Measurements from ENCODE around the gene PLAAT3.

Gene PLAAT3

DNA sequence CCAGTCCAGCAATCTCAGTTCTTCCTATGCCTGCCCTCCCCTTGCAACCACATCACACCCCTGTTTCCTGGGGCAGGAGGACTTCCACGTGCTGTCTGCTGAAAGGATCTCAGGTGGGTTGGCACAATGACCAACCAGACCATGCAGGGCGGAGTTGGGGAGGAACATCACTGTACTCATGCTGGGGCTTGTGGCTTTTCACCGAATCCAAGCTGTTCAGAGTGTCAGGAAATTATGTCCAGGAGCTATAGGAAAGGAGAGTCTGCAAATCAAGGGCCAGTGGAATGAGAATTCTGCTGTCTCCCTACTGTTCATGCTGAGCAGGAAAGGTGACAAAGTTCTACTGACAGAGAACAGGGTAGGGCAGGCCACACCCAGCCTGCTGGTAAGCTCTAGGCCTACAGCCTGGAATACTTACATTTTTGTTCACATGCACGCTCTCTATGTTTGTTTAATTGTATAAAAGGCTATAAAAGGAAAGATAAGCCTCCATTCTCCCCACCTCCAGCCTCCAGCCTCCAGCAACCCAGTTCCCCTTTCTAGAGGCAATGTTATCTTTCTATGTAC, 49.4 kb downstream of the PLAAT3 start:
- H3K4me1 ChIP-seq (ENCODE audit: control insufficient read depth in 1 of 2, insufficient read depth in 1 of 2, low read depth in 1 of 2, low read length in 1 of 2), result no peaks in the 10 kb centered on the region
- H3K27me3 ChIP-seq, result no peaks in the 10 kb centered on the region
- no peaks in the 10 kb centered on the region for H3K36me3 ChIP-seq
- H3K4me3 ChIP-seq (ENCODE audit: low read depth in 1 of 2, low read length in 1 of 2), result no peak overlapping the region
- TF ChIP-seq, protein P1, sequence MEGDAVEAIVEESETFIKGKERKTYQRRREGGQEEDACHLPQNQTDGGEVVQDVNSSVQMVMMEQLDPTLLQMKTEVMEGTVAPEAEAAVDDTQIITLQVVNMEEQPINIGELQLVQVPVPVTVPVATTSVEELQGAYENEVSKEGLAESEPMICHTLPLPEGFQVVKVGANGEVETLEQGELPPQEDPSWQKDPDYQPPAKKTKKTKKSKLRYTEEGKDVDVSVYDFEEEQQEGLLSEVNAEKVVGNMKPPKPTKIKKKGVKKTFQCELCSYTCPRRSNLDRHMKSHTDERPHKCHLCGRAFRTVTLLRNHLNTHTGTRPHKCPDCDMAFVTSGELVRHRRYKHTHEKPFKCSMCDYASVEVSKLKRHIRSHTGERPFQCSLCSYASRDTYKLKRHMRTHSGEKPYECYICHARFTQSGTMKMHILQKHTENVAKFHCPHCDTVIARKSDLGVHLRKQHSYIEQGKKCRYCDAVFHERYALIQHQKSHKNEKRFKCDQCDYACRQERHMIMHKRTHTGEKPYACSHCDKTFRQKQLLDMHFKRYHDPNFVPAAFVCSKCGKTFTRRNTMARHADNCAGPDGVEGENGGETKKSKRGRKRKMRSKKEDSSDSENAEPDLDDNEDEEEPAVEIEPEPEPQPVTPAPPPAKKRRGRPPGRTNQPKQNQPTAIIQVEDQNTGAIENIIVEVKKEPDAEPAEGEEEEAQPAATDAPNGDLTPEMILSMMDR (IDR thresholded peaks at IDR 0.05), result no peak
- H3K9me3 ChIP-seq, result no peaks in the 10 kb centered on the region
- H3K27ac ChIP-seq, result no peak overlapping the region

DNA sequence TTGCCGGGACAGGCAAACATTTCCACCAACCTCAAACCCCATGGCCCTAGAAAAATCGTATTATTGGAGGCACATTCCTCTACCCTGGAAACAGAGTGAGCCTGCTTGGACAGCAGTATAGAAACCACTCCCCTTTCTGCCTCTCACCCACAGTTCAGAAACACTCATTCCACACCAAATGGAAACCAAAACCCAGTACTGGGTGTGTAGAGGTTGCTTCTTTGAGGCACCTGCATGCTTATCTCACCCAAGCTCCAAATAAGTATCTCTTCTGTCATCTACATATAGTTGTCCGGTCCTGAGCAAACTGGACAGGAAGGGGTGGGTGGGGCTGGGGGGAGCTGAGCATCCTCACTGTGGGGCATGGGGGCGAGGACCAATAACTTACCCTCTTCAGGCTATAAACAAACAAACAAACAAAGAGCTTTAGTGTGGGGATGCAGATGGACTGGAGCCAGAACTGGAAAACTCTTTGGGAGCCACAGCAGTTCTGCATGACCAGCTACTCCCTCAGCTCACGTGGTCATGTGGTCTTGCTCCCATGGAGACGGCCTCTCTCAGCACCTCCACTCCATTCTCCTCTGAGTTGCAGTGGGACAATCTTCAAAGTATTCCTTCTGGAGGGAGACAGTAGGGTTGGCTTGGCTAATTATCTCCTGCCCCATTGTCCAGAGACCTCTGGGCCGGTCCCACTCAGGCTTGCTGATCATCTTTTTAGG, 50.0 kb downstream of the PLAAT3 start:
- Histone ChIP-seq H3K9me3 (no peaks in the 10 kb centered on the region), H3K36me3 (no peaks in the 10 kb centered on the region), H3K27me3 (no peaks in the 10 kb centered on the region), H3K4me1 (ENCODE audit: control insufficient read depth in 1 of 2, insufficient read depth in 1 of 2, low read depth in 1 of 2, low read length in 1 of 2) (no peaks in the 10 kb centered on the region), H3K27ac (no peak overlapping the region), H3K4me3 (ENCODE audit: low read depth in 1 of 2, low read length in 1 of 2) (no peak overlapping the region)
- TF ChIP-seq, protein P1 (IDR thresholded peaks at IDR 0.05), result no peak

DNA sequence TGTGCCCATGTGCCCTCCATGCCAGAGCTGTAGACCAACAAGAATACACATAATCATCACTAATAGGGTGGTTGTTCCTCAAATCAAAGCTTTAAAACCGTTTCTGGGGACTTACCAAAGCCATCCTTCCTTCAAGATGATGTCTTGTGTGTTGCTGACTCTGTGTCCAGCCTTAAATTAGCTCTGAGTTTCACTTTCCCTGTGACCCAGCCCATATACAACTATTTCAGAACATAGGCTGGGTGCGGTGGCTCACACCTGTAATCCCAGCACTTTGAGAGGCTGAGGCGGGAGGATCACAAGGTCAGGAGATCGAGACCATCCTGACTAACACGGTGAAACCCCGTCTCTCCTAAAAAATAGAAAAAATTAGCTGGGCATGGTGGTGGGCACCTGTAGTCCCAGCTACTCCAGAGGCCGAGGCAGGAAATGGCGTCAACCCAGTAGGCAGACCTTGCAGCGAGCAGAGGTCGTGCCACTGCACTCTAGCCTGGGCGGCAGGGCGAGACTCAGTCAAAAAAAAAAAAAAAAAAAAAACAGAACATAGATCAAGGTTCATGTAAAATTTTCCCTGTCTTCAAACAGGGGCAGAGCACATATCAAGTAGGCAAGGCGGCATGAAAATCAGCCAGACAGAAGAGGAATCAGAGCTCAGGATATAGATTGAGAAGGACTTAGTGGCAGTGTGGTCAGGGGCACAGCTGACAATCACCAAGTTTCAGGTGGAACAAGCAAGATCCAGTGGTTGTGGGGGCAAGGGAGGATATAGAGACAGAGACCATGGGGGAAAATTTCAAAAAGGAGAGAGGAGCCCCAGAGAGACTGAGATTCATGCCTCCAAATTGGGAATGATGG, 50.8 kb downstream of the PLAAT3 start, which contains the start of gene PLAAT2:
PLAAT2 (minus strand) TSS at position 179 of the 855 bp plus-strand sequence; CDS start at position 124, 55 bp downstream.
- H3K4me3 ChIP-seq (ENCODE audit: low read depth in 1 of 2, low read length in 1 of 2), result no peak within 1 kb of the TSS
- H3K27ac ChIP-seq, result no peak within 1 kb of the TSS
- H3K4me1 ChIP-seq (ENCODE audit: control insufficient read depth in 1 of 2, insufficient read depth in 1 of 2, low read depth in 1 of 2, low read length in 1 of 2), result no peaks in the 10 kb centered on the region
- no peaks in the 10 kb centered on the region for H3K27me3 ChIP-seq
- TF ChIP-seq, protein P1 (IDR thresholded peaks at IDR 0.05), result no peak
- H3K36me3 ChIP-seq, result no peaks in the 10 kb centered on the region
- H3K9me3 ChIP-seq, result no peaks in the 10 kb centered on the region

DNA sequence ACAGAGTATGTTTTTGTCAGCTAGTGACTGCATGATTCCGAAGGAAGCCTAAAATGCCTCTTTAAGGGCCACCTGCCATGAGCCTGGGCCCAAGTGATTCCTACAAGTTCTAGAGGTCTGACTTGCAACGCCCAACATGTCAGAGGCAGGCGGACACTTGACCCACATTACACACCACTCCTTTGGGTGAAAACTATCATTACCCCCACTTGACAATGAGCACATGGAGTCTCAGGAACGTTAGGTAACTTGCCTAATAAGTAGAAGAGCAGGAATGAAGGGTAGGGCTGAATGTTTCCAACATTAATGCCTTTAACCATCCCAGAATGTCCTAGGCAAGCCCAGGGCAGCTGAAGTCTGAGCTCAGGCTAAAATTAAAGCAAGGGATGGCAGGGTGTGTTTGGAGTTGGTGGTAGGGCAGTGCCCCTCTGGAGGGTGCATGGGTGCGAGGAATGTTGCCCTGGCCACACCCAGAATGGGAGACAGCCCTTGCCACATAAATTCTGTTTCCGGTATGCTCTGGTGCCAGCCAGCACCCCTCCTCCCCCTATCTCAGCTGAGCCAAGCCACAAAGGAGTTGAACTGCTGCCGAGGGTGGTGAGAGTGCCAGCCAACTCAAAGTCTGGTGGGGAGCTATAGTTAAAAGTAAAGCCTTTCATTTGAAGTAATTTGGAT, 53.6 kb downstream of the PLAAT3 start:
- Histone ChIP-seq H3K9me3 (no peaks in the 10 kb centered on the region), H3K27ac (no peak overlapping the region), H3K4me1 (ENCODE audit: control insufficient read depth in 1 of 2, insufficient read depth in 1 of 2, low read depth in 1 of 2, low read length in 1 of 2) (no peaks in the 10 kb centered on the region), H3K36me3 (no peaks in the 10 kb centered on the region), H3K27me3 (no peaks in the 10 kb centered on the region), H3K4me3 (ENCODE audit: low read depth in 1 of 2, low read length in 1 of 2) (no peak overlapping the region)
- TF ChIP-seq, protein P1 (IDR thresholded peaks at IDR 0.05), result no peak

- TF ChIP-seq, protein P1 (IDR thresholded peaks at IDR 0.05), result no peak
- Histone ChIP-seq H3K27ac (no peak overlapping the region), H3K4me3 (ENCODE audit: low read depth in 1 of 2, low read length in 1 of 2) (no peak overlapping the region), H3K9me3 (no peaks in the 10 kb centered on the region), H3K4me1 (ENCODE audit: control insufficient read depth in 1 of 2, insufficient read depth in 1 of 2, low read depth in 1 of 2, low read length in 1 of 2) (peaks cover 3% of the 10 kb centered on the region in 2 experiments), H3K27me3 (no peaks in the 10 kb centered on the region), H3K36me3 (no peaks in the 10 kb centered on the region)
Measured at GRCh38 chr11:63558459-63559157, 55.6 kb downstream of the PLAAT3 start.

Data from neutrophil (primary cell).